GM18867 (cell line): ENCODE measurements around the gene ZNF414.

Experiments
- ATAC-seq: cut with Tn5 transposase; IDR thresholded peaks from one replicate; pipeline ENCODE4 v1.9.1; 2021; ENCODE audit warnings: mild to moderate bottlenecking, moderate library complexity; ENCODE audit not compliant: unreplicated experiment

The ZNF414 gene

GRCh38 chr19:8491574-8491973, 22.4 kb downstream of the ZNF414 start:
- ATAC-seq = no peak

- no peak for ATAC-seq
These were observed 23.1 kb downstream of the ZNF414 start for GRCh38 chr19:8490873-8491272.

GRCh38 chr19:8490395-8490760, 23.6 kb downstream of the ZNF414 start:
- no peak for ATAC-seq

GRCh38 chr19:8489561-8490394, 24.2 kb downstream of the ZNF414 start:
- ATAC-seq = no peak

DNA sequence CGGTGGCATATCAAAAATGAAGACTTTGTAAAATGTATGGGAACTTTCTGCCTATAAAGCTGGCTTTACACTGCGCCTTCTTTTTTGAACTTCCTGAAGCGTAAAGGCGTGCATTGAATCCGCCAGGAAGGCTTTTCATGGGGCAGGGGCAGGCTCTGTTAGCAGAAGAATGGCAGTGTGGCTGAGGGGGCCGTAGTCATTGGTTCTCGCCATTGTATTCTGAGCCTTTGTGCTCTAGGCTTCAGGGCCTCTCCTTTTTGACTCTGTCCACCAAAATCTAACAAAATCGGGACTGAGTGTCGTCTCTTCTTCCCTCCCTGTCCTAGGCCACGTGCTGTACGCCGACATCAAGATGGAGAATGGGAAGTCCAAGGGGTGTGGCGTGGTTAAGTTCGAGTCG, 25.6 kb downstream of the ZNF414 start:
- no peak for ATAC-seq

DNA sequence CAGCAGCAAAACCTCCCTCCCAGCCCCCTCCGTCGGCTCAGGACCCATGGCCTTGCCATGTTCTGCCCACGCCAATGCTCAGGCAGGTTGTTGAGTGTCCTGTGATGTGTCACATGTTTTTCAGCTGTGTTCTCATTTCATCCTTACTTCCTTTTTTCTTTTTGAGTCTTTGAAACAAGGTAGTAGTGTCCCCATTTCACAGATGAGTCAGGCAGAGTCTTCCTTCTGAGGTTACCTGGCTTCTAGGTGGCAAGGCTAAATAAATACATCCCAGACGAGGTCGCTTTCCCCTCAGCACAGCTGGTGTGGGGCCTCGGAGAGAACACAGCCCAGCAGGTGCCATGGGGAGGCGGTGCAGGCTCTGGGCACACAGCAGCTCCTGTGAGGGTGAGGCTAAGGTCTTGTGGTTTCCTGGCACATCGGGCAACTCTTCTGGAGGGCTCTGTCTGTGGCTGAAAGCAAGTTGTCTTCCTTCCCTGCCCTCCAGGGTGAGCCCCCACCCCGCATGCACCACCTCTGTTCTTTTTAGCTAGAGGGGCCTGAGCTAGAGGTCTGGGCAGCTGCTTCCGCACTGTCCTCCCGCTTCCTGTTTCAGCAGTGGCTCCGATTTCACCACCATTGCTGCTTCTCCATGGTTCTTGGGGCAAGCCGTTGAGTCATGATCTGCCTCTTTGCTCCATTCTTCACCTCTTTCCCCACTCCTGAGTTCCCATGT, 26.7 kb downstream of the ZNF414 start:
- peak; percentile 63 for ATAC-seq

- no peak for ATAC-seq
These were observed 27.3 kb downstream of the ZNF414 start for GRCh38 chr19:8486661-8487136.

- no peak for ATAC-seq
These were observed 28.2 kb downstream of the ZNF414 start for GRCh38 chr19:8485561-8486371.

DNA sequence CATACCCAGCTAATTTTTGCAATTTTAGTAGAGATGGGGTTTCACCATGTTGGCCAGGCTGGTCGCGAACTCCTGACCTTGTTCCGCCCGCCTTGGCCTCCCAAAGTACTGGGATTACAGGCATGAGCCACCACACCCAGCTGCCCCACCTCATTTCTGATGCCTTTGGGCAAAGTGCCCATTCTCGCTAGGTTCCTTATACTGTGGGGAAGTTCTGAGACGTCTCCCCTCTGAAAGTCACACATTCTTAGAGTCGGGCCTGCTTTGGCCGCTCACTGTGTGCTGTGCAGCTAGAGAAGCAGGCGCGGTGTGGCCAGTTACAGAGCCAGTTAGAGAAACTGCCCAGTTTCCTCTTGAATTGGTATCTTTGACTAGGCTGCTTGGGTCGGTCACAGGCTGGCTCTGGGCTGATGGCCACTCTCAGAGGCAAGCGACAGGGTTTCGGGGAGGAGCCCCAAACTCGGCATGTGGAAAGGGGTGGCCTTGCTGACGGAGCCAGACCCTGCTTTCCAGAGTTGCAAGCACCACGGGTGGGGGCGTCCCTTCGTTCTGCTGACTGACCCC, 29.6 kb downstream of the ZNF414 start:
- no peak for ATAC-seq

DNA sequence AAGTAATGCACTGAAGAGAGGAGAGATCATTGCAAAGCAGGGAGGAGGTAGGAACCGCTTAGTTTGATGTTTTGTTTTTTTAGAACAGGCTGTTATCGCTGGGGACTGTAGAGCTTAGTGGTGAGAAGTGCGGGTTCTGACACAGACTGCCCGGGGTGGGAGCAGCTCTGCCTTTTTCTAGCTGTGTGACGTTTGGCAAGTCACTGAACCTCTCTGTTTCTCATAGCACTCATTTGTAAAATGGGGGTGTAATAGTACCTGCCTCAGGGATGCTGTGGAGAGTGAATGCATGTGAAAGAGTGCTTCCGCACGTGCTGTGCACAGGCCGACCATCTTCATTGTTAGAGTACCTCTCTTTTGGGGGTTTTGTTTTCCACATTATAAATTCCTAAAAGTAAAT, 30.8 kb downstream of the ZNF414 start:
- no peak for ATAC-seq

GRCh38 chr19:8482696-8483095, 31.3 kb downstream of the ZNF414 start:
- no peak for ATAC-seq

GRCh38 chr19:8481616-8482015, 32.4 kb downstream of the ZNF414 start:
- ATAC-seq = no peak

GRCh38 chr19:8481201-8481600, 32.8 kb downstream of the ZNF414 start:
- ATAC-seq = no peak

GRCh38 chr19:8478598-8478997, 35.4 kb downstream of the ZNF414 start:
- ATAC-seq = no peak

- ATAC-seq = no peak
These were observed 36.1 kb downstream of the ZNF414 start for GRCh38 chr19:8477889-8478288.

DNA sequence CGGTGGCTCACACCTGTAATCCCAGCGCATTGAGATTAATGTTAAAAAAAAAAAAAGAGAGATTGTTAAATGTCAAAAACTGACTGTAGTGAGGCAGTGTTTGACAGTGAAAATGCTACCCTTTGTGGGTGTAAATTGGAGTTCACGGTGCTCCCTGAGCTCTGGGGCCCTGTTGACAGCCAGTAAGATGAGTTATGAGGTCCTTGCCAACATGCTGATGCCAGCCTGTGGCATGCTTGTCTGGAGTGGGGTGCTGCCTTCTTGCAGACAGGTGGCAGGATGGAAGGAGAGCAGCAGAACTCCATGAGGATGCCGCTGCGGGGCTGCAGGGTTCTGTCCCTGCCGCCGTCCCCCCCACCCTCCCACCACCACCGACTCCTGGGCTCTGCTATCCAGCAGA, 37.4 kb downstream of the ZNF414 start:
- ATAC-seq = no peak

GRCh38 chr19:8475005-8475404, 39.0 kb downstream of the ZNF414 start:
- no peak for ATAC-seq

DNA sequence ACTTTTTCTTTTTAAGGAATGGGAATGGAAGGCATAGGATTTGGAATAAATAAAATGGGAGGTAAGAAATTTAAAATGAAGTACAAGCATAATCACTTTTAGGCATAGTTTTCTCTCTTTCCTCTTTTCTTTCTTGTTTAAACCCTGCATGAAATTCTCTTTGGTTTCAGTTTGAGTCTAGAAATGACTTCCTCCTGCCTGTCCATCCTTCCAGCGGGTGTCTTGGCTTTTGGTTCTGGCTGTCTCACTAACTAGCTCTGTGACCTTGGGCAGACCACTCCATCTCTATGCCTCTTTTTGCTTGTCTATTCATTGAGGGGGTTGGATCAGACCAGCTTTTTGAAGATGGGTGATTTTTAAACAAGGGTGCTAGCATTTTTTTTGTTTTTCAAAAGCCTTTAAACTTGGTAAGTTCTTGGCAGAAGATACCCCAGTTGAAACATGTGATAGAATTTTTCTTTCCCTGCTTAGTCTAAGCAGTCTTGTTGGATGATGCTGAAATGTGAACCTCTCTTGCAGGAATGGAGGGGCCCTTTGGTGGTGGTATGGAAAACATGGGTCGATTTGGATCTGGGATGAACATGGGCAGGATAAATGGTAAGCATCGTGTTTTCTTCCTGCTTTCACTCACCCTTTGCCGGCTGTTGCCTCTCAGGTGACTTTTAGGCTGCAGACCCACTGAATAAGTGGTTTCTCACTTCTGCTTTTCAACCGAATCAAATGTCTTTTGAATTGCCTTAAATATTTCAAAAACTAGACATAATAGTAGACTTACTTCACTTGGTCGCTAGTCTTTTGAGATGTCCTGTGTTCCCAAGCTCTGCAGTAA, 40.1 kb downstream of the ZNF414 start:
- ATAC-seq = peak; percentile 67

DNA sequence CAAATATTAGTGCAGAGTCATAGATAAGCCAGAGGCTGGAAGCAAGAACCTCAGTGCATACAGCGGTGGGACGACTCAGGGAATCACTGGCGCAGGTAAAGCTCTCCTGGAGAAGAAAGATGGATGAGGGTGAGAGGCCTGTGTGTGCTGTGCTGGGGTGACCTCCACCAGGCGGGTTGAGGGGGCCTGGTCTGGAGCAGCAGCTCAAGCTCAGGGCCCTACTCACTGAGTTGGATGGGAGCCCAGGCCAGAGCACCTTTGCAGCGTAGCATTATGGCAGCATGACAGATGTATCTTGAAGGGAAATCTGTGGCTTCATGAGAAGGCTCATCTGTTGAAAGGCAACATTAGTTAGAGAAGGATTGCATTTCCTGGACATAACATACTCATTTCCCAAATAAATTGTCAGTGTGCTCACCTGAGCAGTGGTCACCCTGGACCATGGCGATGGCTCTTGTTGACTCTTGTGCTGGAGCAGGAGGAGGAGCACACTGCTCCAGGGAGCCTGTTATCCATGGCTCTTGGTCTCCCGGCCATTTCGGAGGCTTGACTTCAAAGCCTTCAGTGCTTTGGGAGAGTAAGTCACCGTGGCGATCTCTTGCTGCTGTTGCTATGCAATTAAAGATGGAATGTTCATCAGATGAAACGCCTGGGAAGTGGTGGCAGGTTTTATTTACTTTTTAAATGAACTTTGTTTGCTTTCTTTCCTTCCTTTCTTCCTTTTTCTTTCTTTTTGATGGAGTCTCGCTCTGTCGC, 44.2 kb downstream of the ZNF414 start:
- no peak for ATAC-seq
